Globus pallidus (tissue), 1 donor: Measurements from ENCODE around the gene CCNQ.

ENCODE experiments used
- DNase-seq: peaks from one replicate; pipeline ENCODE4 v3.0.0-alpha.2; 2015; ENCODE audit warnings: low spot score

The CCNQ gene

DNA sequence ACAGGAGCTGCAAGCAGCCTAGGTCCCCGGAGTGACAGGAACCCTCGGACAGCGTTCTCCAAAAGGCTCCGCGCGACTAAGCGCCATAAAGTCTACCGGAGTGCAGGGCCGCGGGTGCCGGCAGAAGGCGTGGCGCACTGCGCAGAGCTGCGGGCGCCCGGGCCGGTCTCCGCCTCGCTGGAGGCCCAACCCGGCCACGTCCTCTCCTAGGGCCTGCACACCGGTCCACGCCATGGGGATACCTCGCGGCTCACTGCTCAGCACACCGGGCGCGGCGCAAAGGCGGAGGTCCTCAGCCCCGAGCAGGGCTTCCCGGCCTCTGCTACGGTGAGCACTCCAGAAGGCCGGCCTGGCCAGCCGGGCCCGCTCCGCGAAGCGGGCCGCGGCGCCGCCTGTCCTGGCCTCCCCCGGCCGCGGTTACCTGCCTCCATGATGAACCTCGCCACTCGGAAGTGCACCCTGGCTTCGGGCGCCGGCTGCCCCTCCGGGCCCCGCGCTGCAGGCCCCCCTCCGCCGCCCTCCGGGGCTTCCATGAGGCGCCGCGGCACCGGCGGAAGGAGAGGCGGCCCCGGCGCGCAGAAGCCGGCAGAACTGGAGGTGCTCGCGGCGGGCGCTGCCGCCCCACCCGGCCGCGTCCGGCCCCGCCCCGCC, at the start of gene CCNQ:
CCNQ (minus strand) TSS at position 599 of the 651 bp plus-strand sequence; CDS start at position 533, 66 bp downstream.
- DNase-seq = peak; percentile 12

DNA sequence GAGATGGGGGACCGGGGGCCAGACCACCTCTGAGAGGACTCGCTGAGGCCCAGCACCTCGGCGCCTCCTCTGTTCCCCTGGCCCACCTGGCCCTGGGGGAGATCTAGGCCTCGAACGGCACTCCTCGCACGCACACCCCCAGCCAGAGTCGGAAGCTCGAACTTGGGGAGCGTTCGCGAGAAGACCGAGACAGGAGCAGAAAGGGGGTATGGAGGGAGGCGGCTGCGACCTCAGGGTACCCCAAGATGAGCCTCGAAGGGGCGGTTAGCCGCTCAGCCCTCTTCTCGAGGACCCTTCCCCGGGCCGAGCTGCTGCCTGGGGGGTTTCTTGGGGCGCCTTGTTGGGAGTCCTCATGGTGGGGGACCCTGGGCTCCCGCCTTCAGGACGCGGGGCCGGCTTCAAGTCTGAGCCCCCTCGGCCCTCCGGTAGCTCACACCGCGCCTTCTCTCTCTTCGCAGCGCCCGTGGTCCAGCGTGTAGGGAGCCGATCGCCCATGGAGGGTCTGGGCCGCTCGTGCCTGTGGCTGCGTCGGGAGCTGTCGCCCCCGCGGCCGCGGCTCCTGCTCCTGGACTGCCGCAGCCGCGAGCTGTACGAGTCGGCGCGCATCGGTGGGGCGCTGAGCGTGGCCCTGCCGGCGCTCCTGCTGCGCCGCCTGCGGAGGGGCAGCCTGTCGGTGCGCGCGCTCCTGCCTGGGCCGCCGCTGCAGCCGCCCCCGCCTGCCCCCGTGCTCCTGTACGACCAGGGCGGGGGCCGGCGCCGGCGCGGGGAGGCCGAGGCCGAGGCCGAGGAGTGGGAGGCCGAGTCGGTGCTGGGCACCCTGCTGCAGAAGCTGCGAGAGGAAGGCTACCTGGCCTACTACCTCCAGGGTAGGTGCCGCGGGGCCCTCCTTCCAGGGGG, 48.8 kb upstream of the CCNQ start:
- DNase-seq = no peak

DNA sequence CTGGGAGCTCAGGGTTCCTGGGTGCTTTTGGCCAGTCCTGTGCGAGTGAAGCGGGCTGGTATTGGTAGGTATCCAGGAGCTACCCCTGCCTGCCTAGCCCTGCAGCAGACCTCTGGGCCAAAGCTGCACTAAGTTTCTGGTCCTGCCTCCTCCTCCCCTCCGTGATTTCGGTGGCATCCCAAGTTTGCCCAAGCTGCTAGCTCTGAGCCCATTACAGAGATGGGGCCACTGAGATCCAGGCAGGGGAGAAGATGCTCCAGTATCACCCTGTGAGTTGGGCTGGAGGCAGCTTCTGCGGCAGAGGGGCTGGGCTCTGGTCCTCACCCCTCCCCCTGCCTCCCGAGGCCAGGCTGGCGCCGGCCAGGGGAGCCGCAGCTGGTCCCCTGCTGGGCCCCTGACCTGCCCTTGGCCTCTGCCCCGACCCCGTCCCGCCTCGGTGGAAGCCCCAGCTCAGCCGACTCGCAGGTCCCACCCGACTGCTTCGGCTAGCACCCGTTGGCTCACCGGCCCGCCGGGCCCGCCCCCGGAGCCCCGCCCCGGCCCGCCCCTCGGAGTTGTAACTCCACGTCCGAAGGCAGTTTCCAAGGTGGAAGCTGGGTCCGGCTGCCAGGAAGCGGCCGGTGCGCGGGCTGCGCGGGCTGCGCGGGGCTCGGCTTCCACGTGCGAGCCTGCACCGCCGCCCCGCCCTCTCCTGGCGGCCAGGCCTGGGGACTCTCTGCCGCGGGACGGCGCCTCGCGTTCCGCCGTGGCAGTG, 47.9 kb upstream of the CCNQ start, which contains the start of gene DUSP9:
DUSP9 (plus strand) TSS at position 584 of the 754 bp plus-strand sequence. CDS start 751 bp downstream, outside the sequence.
- no peak for DNase-seq

DNA sequence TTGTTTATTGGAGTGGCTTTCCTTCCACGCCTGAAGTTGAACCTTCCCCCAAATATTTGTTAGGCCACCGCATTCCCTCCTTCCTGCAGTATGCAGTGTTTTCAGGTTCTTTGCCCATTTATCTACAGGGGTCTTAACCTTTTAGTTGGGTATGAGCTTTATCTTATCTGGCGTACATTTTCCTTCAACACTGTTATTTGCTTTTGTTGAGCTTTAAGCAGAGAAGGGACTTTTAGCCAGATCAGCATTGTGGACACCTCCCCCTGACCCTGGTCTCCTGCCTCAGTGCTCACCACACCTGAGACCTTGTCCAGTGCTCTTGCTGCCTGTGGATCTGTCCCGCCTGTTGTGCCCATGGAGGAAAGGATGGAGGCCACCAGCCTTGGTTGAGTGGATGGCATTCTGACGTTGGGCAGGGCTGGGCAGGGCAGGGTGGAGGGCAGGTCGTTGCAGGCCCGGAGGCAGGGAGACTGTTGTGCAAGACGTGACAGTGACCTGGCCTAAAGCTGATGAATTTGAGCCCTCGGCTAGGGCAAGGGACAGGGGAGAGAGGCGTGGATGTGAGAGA, 47.1 kb upstream of the CCNQ start:
- no peak for DNase-seq

DNA sequence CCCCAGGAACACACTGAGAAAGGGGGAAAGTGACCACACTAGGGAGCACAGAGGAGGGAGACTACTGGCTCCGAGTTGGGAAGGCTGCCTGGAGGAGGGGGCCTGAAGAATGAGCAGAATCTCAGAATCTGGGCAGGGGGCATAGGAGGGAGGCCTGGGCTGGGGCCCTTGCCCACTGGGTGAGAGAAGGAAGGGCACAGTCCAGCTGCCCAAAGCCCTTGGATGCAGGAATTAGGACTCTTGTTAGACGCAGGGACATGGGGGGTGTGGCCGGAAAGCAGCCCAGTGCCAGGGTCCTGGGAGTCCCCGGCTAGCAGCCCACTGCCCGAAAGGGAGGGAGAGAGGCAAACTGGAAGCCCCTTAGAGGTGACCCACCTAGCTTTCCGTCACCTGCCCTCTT, 46.2 kb upstream of the CCNQ start:
- DNase-seq = no peak

DNA sequence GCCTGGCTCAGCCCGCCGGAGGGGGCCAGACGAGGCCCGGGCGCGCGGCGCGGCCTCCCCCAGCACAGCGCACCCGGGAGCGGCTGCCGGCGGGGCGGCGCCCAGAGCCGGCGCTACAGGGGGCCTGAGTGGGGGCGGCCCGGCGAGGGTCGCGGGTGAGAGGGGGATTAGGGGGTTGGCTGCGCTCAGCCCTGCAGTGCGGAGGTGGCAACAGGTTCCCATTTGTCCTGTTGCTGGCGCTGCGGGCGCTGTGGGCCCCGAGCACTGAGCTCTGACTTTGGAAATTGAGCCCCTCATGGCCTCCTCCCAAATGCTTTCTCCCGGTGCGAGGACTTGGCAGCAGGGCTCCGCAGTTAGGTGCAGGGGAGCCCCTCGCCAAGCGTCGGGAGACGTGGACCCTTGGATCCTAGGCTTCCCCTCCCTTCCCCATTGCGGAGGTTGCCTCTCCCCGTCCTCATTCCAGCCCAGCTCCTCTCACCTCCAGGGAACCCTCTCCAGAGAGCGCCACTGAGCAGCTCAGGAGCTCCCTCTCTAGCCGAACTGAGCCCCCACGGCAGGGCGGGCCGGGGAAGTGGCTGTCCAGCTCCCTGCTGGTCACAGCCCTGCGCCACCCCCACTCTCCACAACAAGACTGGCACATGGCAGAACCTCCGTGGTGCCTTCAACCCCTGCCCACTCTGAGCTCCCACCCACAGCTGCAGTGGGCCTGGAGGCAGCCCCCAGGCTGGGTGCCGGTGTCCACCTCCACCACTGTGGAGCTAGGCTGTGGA, 45.6 kb upstream of the CCNQ start:
- no peak for DNase-seq

DNA sequence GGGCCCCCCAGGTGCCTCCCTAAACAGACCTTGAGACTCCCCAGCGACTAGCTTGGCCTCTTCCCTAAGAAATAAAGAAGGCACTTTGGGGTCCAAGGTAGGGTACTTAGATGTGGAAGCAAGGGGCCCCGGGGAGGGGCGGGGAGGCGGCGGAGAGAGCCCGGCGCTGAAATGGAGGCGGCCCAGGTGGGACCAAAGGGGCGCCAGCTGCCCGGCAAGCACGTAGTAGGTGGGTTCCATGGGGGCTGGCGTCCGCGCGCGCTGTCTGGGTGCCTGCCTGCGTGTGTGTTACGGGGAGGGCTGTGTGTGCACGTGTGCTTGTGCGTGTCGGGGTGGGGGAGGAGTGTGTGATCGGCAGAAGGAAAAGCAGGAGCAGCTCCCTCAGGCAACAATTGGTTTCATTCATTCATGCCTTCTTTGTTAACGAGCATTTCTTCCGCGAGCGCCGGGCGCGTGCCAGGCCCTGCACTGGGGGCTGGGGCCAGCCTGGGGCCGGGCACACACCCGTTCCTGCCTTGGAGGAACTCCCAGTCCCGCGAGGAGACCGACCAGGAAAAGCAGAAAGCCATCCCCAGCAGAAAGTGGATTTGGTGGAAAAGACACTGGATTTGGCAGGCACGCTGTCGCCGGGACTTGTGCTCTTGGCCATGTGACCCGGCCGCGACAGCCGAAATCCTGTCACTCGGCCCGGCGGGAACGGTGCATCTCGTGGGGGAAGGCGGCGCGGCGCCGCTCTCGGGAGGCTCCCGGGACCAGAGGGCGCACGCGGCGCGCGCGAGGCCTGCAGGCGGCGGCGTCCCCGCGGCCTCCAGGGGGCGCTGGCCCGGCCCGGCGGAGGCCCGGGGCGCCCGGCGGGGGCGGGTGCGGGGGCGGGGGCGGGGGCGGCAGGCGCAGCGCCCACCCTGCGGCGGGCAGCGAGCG, 44.8 kb upstream of the CCNQ start:
- DNase-seq = no peak

DNA sequence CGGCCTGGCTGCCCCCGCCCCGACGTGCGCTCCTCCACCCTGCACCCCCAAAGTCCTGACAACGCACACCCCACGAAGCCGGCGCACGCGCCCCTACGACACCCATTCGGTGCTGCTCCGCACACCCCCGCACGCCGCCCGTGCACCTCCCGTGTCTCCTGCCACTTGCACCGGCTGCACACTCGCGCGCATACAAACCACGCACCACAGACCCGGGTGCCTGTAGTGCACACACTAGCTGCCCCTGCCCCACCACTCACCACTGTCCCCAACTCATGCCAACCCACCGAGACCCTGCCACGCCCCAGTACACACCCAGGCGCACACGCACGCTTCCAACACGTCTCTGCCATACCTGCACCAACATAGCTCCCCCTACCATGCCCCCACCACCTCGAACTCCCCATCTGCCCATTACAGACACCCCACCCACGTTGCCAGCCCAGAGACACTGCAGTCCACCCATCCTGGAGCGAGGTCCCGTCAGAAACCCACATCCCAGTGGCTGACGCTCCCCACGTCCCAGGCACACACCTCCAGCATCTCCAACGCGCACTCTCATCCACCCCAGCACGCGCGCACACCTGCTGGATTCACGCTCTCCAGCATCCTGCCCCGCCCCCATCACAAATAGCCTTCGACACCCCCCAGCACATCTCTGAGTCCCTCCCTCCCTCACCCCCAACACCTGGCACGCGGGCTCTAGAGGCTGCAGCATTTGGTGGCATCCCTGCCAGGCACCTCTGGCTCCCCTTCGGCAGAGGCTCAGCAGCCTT, 43.9 kb upstream of the CCNQ start:
- DNase-seq = no peak

DNA sequence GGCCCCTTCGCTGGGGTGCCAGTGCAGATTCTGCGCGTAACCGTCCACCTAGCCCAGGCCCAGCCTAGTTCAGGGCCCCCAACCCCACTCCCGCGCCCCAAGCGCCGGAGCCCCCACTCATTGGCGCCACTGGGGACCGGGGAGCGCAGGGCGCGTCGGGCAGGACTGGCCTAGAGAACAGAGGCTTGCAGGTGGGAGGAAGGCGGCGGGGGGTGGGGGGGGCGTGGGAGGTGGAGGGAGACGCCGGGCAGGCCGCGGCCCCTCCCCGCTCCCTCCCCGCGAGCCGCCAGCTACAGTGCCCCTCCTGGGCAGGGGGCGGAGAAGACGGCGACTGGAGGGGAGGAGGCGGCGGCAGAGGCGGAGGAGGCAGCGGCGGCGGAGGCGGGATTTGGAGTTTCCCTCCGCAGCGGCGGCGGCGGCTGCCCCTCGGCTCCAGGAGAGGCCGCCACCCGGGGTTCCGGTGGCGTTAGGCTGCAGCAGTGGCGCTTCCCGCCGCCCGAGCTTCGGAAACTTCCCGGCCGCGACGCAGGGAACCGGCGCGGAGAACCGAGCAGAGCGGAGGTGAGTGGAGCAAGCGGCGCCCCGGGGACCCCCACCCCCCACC, 43.2 kb upstream of the CCNQ start:
- DNase-seq = no peak

DNA sequence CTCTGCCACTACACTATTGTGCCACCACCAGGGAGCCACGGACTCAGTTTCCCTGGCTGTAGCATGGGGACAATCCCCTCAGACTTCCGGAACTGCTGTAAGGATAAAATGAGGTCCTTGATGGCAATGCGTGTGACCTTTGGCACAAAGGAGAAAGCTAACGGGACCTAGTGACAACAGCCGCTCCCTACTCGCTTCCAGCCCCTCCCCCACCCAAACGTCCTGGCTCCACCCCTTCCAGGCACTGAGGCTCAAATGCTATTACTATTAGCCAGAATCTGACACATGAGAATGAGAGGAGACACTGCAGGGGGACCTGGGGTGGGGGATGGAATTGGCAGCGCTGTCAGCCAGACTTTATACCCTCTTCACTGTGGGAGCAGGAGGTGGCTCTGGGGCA, 42.7 kb upstream of the CCNQ start:
- DNase-seq = no peak

DNA sequence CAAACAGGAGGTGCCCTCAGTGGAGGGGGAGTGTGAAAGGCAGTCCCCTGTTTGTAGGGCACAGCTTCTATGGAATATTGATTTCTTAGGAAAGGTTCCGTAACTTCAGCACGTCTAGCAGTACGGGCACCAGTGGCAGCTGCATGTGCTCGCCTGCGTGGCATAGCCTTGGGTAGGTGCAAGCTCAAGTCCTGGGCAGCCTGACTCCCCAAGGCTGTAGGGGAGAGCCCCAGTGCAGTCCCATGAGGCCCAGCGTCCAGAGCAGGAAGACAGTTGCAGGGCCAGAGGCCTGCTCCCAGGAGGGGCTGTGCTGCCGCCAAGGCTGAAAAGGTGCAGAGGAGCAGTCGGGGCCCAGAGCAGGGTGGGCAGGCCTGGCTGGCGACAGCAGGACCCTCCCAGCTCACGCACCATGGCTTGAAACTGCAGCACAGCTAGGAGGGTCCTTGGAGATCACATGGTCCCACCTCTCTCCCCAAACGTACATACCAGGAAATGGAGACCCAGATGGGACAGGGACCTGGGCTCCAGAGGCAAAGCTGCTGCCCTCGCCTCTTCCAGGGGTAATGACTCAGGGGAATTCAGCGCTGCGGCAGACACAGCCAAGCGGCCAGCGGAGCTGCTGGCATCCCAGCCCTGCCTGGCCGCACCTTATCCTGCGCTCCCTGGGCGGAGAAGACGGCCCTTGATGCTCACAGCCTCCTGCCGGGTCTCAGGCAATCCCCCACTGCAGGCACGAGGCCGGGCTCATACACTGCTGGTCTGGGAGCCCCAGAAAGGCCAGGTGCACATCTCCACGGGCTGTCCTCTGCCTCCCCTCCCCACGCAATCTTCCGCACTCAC, 42.0 kb upstream of the CCNQ start:
- DNase-seq = no peak

DNA sequence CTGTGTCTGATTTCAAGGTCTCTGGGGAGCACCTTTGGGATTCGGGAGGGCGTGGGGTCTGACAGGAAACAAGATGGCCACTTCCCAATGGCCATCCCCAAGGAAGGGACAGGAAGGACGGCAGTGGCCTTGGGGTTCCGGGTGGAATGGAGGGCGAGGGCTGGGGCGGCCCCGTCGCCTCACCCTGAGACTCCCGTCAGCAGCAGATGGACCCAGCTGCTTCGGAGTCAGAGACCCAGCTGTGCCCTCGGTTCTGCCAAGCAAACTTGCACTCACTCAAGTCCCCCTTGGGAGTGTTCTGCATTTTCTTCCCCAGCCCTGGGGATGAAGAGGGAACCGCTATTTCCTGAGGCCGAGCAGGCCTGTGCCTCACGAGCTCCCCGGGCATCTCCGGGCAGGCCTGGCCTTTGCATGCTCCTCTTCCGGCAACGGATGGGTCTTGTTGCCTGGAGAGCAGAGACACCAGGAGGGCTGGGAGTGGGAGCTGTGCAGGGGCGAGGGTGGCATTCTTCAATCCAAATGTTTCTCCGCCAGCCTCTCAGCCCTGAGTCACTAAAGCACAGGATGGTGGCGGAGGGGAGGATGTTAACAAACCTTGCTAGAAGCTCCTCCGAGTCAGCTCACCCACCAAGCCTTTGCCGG, 41.2 kb upstream of the CCNQ start:
- DNase-seq = no peak

DNA sequence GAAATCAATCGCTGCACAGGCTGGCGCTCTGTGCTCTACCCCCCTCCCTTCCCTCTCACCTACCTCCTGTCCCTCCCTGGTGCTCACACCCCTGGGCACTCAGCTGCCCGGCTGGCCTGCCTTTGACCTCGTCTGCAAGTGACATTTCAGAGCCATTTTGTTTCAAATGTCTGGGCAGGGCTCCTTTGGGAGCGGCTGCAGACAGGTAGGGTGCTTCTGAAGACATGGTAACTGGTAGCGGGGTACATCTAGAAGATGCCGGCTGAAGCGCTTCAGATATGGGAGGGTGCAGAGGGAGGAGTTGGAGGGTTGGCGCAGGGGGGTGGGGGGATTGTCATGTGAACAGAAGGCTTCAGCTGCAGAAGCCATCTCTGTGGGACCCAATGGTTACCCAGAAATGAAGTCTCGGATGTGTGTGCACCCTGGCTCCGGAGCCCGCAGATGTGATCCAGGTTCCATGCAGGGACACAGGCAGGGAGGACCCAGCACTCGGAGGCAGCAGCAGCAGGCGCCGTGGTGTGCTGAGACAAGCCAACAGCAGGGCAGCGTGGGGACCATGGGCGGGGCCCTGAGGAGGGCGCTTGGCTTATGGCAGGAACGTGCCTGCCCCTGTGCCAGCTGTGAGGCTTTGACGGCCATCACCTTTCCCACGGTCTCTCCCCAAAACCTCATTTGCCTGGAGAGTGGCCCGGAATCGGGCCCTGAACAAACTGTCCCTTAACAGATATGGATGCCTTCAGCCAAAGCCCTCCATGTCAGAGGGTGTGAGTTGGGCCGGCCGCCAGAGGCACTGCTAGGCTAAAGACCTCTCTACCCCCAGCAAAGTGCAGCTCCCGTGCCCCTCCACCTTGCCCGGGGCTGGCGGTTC, 40.5 kb upstream of the CCNQ start:
- no peak for DNase-seq

DNA sequence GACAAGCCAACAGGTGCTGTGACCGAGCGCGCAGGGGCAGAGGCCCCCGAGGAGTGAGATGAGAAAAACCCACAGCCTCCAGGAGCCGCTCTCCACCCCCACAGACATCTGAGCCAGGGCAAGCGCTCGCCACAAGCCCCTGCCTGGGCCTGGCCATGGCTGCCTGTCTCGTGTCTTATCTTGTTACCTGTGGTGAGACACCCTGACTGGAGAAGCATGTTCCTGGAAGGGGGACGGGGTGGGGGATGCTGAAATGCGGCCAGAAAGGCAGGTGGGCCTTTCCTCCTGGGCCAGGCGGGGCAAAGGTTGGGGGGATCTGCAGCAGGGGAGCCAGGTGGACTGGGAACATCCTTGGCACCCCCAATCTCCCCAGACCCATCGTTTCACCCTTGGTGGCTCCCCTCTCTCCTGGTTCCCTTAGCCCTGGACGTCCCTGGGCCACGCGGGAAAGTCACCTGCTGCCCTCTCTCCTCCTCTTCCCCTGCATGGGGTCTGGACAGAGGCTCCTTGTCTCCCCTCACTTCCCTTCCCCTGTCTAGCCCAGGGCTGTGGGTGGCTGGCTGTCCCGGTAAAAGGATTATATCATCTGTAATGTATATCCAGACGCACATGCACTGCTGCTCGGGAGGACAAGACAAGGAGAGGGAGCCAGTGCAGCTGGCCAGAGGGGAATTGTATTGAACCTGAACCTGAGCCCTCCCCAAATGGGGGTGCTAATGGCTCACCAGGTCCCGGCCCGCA, 39.7 kb upstream of the CCNQ start:
- no peak for DNase-seq

DNA sequence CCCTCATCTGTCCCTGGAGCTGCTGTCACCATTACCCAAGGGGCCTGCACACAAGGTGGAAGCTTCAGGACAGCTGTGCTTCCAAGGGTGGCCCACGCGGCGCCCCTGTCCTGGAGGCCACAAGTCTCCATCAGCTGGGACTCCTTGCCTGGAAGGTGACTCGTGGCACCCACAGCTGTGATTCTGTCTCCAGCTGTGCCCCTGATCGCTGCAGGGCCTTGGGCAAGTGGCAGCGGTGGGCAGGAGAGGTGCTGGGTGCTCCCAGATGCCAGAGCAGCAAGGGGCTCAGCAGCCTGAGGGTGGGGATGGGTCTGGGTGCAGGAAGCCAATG, 39.1 kb upstream of the CCNQ start:
- DNase-seq = no peak
